ENCODE results near the gene GLS. TPM values are rescaled to one million over a fixed set of nuclear protein-coding genes. Genes with fewer than 3 reads are reported as not detected.

Gene GLS
- total and polyA plus RNA-seq, 9 of the 15 experiments (the other 6 are each of a cell fraction or from before 2014, with no cell fraction given), result 13.7 to 77.5 (median 48.2) TPM

GRCh38 chr2:190881598-190882410 lies 1.2 kb downstream of the GLS start (continued):
- no peak for TF ChIP-seq MCM3 (IDR thresholded peaks at IDR 0.05)
- peak; percentile 76 for TF ChIP-seq POLR2A (conservative IDR thresholded peaks at IDR 0.05)
- no peak for TF ChIP-seq TRIM25 (IDR thresholded peaks at IDR 0.05; ENCODE audit: borderline replicate concordance)
- TF ChIP-seq TCFL5 (CRISPR knock-in tag; conservative IDR thresholded peaks at IDR 0.05), result no peak
- TF ChIP-seq ZNF780A (CRISPR knock-in tag; IDR thresholded peaks at IDR 0.05), result no peak
- no peak; the same call in 1 of the 2 replicates for TF ChIP-seq CBFB (CRISPR knock-in tag; IDR thresholded peaks at IDR 0.05)
- 0 out of 2 replicates have a peak, but pooled peaks have one; percentile 49 for TF ChIP-seq SUPT5H (IDR thresholded peaks at IDR 0.05)
- TF ChIP-seq TEAD4 (IDR thresholded peaks at IDR 0.05; ENCODE audit: low read length), result peak; percentile 58; the same call in 1 of the 2 replicates
- no peak for TF ChIP-seq TEAD4 (CRISPR knock-in tag; IDR thresholded peaks at IDR 0.05; ENCODE audit: borderline replicate concordance)
- no peak for TF ChIP-seq RNF219 (CRISPR knock-in tag; IDR thresholded peaks at IDR 0.05)
- TF ChIP-seq ATF7 (IDR thresholded peaks at IDR 0.05), result peak; percentile 90
- no peak for TF ChIP-seq ZC3H11A (IDR thresholded peaks at IDR 0.05; ENCODE audit: low read depth, low read length)
- peak; percentile 54 for TF ChIP-seq ELF1 (tag; IDR thresholded peaks at IDR 0.05)
- peak; percentile 31; the same call in 1 of the 2 replicates for TF ChIP-seq KLF16 (IDR thresholded peaks at IDR 0.05)
- TF ChIP-seq KDM5B (IDR thresholded peaks at IDR 0.05; ENCODE audit: insufficient replicate concordance, low read depth, low read length), result peak; percentile 50
- no peak for TF ChIP-seq GTF2B (IDR thresholded peaks at IDR 0.05; ENCODE audit: extremely low read depth, insufficient read length)
- no peak for TF ChIP-seq HDAC8 (tag; IDR thresholded peaks at IDR 0.05)
- no peak for TF ChIP-seq BCLAF1 (IDR thresholded peaks at IDR 0.05; ENCODE audit: borderline replicate concordance in 1 of 2, control insufficient read depth in 1 of 2, low read depth in 2 of 2, low read length in 1 of 2)
- no peak for TF ChIP-seq POU5F1 (IDR thresholded peaks at IDR 0.05; ENCODE audit: borderline replicate concordance, low read depth, low read length, partially characterized antibody)
- TF ChIP-seq HNRNPLL (IDR thresholded peaks at IDR 0.05; ENCODE audit: low read depth, low read length, poor library complexity, severe bottlenecking), result peak; percentile 55

Measured in K562 (cell line).